ENCODE data around the gene ASPA. TPM values are rescaled to one million over a fixed set of nuclear protein-coding genes. Genes with fewer than 3 reads are reported as not detected.

ASPA gene
- total RNA-seq, 1 donor from 2014 or later = 0.41 TPM

Other genes with a start within 250 kb of the ASPA start
- 0.41 TPM for gene OR3A1, start 177.6 kb upstream of the ASPA start, total RNA-seq
- 2.4 TPM for gene OR3A2, start 89.7 kb upstream of the ASPA start, total RNA-seq
- gene OR1E1, start 77.6 kb upstream of the ASPA start, total RNA-seq = not detected
- gene OR3A3, start 64.6 kb upstream of the ASPA start, total RNA-seq = not detected
- not detected for gene OR1E2, start 42.2 kb upstream of the ASPA start, total RNA-seq
- gene SPATA22, start 4.2 kb upstream of the ASPA start, total RNA-seq = 3.7 TPM
- 0.82 TPM for gene TRPV3, start 81.8 kb downstream of the ASPA start, total RNA-seq
- gene TRPV1, start 133.4 kb downstream of the ASPA start, total RNA-seq = 4.5 TPM
- gene SHPK, start 160.3 kb downstream of the ASPA start, total RNA-seq = 8.6 TPM
- gene CTNS, start 160.8 kb downstream of the ASPA start, total RNA-seq = 5.7 TPM
- gene TAX1BP3, start 192.6 kb downstream of the ASPA start, total RNA-seq = 26.9 TPM
- 7.3 TPM for gene EMC6, start 192.8 kb downstream of the ASPA start, total RNA-seq
- gene P2RX5, start 220.2 kb downstream of the ASPA start, total RNA-seq = 5.3 TPM
- gene HASPIN, start 247.9 kb downstream of the ASPA start, total RNA-seq = 0.82 TPM